GM19395 (cell line): ENCODE measurements around the gene ZNF532.

Experiments used
- ATAC-seq: cut with Tn5 transposase; IDR thresholded peaks from one replicate; pipeline ENCODE4 v1.9.1; 2021; ENCODE audit warnings: mild to moderate bottlenecking, moderate library complexity; ENCODE audit not compliant: unreplicated experiment

Gene ZNF532

DNA sequence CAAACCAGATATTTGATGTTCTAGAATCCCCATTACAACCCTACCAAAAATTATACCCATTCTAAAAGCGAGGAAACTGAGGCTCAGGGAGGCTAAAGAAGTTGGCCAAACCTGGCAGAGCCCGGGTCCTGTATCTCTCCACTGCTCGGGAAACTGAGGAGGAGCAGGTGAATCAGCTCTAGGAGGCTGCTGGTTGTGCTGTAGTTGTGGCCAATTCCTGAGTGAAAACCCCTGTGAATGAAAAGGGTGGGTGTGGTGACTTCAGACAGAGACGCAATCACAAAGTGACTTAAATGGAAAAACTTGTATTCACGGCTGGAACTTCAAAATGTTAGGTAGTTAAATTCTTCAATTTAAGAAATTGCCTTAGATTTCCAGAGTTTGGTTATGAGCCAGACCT is 169.3 kb downstream of the ZNF532 start:
- no peak for ATAC-seq

DNA sequence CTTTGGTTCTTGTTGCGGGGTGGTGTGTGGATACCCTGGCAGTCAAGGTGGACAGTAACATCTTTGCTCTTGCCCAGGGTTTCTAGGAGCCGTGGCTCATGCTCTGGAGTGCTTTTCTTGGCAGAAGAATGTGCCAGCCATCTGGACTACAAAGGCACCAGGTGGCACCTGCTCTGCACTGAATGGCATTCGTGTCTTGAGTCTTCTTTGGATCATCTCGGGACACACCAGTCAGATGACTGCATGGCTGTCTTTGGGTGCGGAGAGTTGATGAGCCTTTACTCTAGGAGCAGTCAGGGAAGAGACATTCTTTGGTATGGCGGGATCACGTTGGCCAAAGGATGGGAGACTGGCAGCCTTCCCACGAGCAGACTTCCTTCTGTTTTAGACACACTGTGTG is 170.9 kb downstream of the ZNF532 start:
- ATAC-seq, result no peak
